SKM-1 (cell line): ENCODE measurements around the gene ZBTB7A.

ENCODE experiments used
- DNase-seq: peaks from one replicate; lab custom pipeline; 2025; ENCODE audit not compliant: unreplicated experiment; lab: John Stamatoyannopoulos, UW

ZBTB7A gene

DNA sequence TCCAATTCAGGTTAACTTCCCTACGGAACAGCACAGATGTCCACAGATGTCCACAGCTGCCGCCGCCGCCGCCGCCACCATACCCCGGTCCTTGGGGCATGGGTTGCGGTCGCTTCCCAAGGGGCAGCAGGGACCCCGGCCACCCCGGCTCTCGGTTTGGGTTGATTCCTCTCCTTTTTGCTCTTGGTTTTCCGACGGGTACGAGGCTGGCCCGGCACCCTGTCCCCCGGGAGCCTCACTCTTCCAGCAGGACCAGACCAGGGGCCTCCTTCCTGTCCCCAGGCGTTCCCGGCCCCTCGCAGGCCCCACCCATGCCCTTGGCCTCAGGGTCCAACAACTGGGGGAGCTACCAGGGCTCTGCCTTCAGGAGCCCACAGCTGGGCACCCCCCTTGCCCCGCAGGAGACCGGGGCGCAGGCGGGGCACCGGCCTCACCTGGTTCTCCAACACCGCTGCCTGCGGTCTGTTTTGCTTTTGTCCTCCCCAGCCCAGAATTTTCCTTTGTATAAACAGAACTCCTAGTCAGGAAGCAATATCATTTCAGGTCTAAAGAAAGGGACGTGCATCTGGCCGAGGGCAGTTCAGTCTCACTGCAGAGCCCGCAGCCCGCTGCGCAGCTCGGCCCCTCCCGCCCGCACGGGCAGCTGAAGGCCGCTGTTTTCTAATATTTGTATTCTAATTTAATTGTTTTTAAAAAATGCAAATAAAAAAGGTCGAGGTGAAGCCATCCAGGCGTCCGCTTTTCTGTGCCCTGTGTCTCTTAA, 27.9 kb downstream of the ZBTB7A start:
- no peak for DNase-seq

- no peak for DNase-seq
These were observed 28.6 kb downstream of the ZBTB7A start for GRCh38 chr19:4038057-4038456.

DNA sequence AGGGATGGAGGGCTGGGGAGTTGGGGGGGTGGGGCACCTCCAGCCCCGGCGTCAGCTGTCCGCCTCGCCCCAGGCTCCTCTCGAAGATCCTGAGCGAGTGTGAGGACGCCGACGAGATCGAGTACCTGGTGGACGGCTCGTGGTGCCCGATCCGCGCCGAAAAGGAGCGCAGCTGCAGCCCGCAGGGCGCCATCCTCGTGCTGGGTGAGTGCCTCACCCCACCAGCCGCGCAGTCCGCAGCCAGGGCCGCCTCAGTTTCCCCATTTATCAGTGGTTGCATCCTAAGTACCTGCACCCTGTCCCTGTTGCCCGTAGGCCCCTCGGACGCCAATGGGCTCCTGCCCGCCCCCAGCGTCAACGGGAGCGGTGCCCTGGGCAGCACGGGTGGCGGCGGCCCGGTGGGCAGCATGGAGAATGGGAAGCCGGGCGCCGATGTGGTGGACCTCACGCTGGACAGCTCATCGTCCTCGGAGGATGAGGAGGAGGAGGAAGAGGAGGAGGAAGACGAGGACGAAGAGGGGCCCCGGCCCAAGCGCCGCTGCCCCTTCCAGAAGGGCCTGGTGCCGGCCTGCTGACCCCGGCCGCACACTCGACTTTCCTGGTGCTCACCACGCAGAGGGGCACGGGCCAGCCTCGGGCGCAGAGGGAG, 29.3 kb downstream of the ZBTB7A start:
- no peak for DNase-seq

- no peak for DNase-seq
These were observed 30.0 kb downstream of the ZBTB7A start for GRCh38 chr19:4036576-4037300.

- no peak for DNase-seq
These were observed 31.1 kb downstream of the ZBTB7A start for GRCh38 chr19:4035582-4035981.

DNA sequence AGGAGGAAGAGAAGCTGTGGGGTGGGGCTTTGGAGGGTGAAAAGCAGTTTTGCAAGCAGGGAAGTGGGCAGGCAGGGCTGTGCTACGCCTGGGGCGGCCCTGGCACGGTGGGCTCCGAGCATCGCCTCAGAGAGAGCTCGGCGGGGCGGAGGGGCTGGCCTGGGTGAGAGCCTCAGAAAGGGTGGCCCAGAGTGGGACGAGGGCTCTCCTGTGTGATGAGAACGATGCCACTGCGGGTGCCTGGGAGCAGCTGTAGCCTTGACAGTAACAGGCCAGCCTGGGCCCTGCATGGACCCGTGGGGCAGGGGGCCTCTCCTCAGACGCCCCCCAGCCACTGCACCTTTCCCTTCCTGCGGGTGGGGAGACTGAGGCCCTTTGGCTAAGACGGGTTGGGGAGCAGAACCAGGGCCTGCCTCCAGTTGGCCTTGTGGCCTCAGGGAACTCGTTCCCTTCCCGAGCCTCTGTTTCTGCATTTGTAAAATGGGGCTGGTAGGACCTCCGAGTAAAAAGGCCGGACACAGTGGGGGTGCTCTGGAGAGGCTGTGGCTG, 31.6 kb downstream of the ZBTB7A start:
- DNase-seq: no peak

DNA sequence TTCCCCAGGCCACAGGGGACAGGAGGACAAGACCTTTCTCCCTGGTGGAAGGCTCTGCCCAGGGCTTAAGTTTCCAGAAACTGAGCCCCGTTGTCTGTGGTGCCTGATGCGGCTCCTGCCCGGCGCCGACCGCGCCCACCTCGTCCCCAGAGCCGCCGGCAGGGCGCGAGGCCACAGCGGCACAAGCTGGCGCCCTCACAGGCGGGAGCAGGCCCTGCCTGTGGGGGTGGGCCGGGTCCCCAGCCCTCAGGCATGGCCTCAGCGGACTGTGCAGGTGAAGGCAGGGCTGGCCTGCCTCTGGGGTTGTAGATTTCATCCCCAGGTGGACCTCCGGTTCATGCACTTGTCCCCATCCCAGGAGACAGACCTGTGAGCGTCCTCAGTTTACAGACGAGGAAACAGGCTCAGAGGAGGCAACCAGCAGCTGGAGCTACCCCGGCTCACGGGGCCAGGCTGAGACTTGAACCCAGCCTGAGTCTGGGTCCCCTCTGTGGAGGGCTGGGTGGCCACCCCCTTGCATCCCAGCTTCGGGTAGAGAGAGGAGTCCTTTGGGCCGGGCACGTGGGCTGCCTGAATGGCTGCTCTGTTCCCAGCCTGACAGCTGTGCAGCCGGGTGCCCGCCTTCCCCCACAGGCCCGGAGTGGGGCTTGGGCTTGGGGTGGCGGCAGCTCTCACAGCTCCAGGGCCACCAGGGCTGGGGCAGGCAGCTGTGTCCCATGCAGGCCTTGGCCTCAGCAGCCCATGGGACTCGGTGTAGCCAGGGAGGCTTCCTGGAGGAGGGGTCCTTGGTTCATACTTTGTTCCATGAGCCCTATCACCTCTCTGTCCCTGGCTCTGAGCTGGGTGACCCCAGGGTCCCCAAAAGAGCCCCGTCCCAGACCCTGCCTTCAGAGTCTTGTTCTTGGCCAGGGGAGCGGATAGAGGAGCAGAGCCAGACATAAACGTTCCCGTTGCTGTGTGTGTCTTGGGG, 32.4 kb downstream of the ZBTB7A start:
- DNase-seq: no peak

- no peak for DNase-seq
These were observed 33.4 kb downstream of the ZBTB7A start for GRCh38 chr19:4033028-4033956.

GRCh38 chr19:4032436-4032835, 34.3 kb downstream of the ZBTB7A start:
- no peak for DNase-seq

DNA sequence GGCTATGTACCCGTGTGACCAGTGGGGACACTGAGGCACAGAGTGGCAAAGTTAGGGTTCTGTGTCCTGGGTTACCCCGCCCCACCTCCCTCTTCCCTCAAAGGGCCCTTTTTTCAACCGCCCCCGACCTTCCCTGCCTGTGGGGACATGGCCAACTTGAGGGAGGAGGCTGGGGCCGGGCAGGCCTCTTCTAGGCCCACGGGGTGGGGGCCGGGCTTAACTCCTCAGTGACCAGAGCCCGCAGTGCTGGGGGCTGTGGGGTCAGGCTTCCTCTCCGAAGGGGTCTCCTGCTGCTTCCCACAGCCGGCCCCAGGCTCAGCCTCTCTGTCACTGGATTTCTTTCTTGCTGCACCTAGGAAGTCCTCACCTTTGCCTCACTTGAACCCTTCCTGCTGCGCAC, 35.3 kb downstream of the ZBTB7A start:
- no peak for DNase-seq

DNA sequence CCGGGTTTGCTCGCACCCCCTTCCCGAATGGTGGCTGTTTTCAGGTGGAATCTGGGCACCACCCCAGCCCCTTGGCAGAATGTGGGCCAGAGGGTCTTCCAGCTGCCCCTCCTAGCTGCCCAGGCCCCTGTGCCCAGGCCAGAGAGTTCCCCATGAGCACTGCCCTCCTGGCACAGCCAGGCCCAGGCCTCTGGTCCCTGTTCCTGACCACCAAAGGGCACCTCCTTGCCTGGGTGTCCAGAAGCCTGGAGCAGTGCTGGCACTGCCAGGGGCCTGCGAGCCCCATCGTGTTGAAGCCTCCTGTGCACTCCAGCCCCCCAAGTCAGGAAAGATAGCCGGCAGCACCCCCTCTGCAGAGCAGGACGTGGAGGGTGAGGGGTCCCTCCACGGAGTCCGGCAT, 35.7 kb downstream of the ZBTB7A start:
- DNase-seq: no peak

- DNase-seq: no peak
These were observed 36.1 kb downstream of the ZBTB7A start for GRCh38 chr19:4030552-4030951.

GRCh38 chr19:4029247-4029614, 37.5 kb downstream of the ZBTB7A start:
- no peak for DNase-seq

GRCh38 chr19:4028334-4029246, 38.1 kb downstream of the ZBTB7A start:
- no peak for DNase-seq

DNA sequence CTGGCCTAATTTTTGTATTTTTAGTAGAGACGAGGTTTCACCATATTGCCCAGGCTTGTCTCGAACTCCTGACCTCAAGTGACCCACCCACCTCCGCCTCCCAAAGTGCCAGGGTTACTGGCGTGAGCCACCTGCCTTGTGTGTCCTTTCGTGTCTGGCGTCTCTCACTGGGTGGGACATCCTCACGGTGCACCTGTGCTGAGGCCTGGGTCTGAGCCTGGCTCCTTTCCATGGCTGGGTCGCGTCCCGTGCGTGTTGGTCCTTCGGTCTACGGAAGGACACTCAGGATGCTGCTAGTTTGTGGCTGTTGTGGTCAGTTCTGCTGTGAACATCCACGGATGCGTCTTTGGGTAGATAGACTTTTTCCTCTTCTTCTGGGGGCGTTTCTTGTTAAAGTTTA, 39.6 kb downstream of the ZBTB7A start:
- DNase-seq: no peak

DNA sequence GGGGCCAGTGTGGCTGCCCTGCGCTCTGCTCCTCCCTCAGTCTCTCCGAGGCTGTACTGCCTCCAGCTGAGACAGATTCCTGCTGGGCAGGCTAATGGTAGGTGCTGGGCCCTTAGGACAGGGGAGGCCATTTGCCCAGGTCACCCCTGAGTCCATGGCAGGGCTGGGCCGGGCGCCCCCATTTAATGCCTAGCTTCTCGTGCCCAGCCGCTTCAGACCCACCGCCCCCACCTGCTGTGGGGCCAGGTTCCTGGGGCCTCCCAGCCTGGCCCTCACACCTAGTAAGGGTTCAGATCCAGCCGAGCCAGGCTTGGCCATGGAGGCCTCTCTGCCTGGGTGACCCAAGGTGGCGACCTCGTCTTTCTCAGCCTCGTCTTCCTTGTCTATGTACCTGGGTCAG, 41.4 kb downstream of the ZBTB7A start:
- no peak for DNase-seq

- no peak for DNase-seq
These were observed 42.9 kb downstream of the ZBTB7A start for GRCh38 chr19:4023600-4024398.

DNA sequence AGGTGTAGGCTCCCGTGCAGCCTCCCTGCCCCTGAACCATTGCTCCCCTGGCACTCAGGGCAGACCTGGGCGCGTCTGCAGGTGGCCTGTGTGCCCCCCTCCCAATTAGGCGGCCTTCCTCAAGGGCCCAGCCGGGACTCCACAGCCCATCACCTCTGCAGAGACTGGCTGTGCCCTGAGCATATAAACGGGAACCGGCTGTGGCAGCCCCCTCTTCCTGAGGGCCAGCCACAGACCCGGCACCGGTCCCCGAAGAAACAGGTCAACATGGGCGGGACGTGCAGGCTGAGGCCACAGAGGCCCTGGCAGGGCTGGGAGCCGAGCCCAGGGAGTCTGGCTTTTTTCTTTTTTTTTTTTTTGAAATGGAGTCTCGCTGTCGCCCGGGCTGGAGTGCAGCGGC, 47.1 kb downstream of the ZBTB7A start:
- no peak for DNase-seq
